Aorta (tissue), 5 donors: ENCODE results near the gene GMDS. TPM values are rescaled to one million over a fixed set of nuclear protein-coding genes. Genes with fewer than 3 reads are reported as not detected.
A peak's percentile ranks its signal among the peaks of the same experiment; 100 is the strongest.

Experiments used
- ATAC-seq: fragments of 200-7000 bp; cut with Tn5 transposase; one replicate; pipeline ENCODE4 v1.9.1; 2022; ENCODE audit warnings: moderate library complexity; ENCODE audit not compliant: low FRiP score
- DNase-seq, 2 donors: peaks; one replicate each; pipeline ENCODE4 v3.0.0-alpha.2; 2020
- H3K27ac ChIP-seq, 2 donors: one replicate each; pipeline ENCODE4 v1.5.1; 2013; ENCODE audit warnings: low read length in 2 of 2, mild to moderate bottlenecking in 2 of 2, moderate library complexity in 2 of 2, control low read depth in 1 of 2, inconsistent platforms in 1 of 2, low read depth in 1 of 2
- H3K27me3 ChIP-seq, 2 donors: one replicate each; pipeline ENCODE4 v1.6.1; 2013; ENCODE audit warnings: control low read depth in 1 of 2, low read length in 1 of 2, mild to moderate bottlenecking in 1 of 2, moderate library complexity in 1 of 2; ENCODE audit not compliant: insufficient read depth in 2 of 2, control insufficient read depth in 1 of 2
- H3K36me3 ChIP-seq, 2 donors: one replicate each; pipeline ENCODE4 v1.6.1; 2013; ENCODE audit warnings: control low read depth in 1 of 2, low read length in 1 of 2, mild to moderate bottlenecking in 1 of 2; ENCODE audit not compliant: insufficient read depth in 2 of 2, control insufficient read depth in 1 of 2
- H3K4me1 ChIP-seq, 2 donors: one replicate each; pipeline ENCODE4 v1.6.1; 2013; ENCODE audit warnings: low read length in 2 of 2, control low read depth in 1 of 2, mild to moderate bottlenecking in 1 of 2, moderate library complexity in 1 of 2; ENCODE audit not compliant: insufficient read depth in 2 of 2, control insufficient read depth in 1 of 2
- H3K4me3 ChIP-seq, 2 donors: one replicate each; pipeline ENCODE4 v1.5.1; 2013; ENCODE audit warnings: low read length in 2 of 2, control low read depth in 1 of 2, mild to moderate bottlenecking in 1 of 2
- H3K9me3 ChIP-seq: one replicate; pipeline ENCODE4 v1.6.1; 2013; ENCODE audit warnings: mild to moderate bottlenecking, low read length; ENCODE audit not compliant: control insufficient read depth
- WGBS, 2 donors: extraction: QIAGEN DNeasy Blood & Tissue Kit; methylation state at CpG; one replicate each; pipeline ENCODE4 v1.1.7; 2013; 5-methylcytosine and 5-hydroxymethylcytosine counted together
- intact Hi-C, 2 donors: fragments of 100-400 bp; cut with DNase I; formaldehyde crosslinking; loops; one replicate each; pipeline versions ENCODE4 v1.14.2 to v1.15.0; 2022
- polyA plus RNA-seq, 2 donors: library from polyadenylated mRNA; stranded (reverse); fragments of 200-250 nt; gene quantifications; one replicate each; pipeline ENCODE4 v1.2.3, GENCODE V29; 2013
- total RNA-seq, 2 donors: library from RNA; stranded (reverse); fragmentation: NEBNext Ultra II Directional; extraction: Animal tissue kit (Norgen Biotek cat#: 25700); gene quantifications; one replicate each; pipeline ENCODE4 v1.2.1, GENCODE V29; 2021
- donor health status: healthy with polysubstance abuse.
- donor health status: Bipolar disorder and iron deficiency.
- donor health status: DM: no; HTN: no; CAD: no.
- donor health status: DM: no; HTN: no; CAD: no.
- donor health status: DM: yes; HTN: yes; CAD: no.

The GMDS gene
- total and polyA plus RNA-seq, 4 donors = 66.1 to 138 (median 84.9) TPM

- no peak for DNase-seq
- WGBS, 2 donors = 96% methylated on average over 3 of the region's 3 CpGs
- no peaks in the 10 kb centered on the region for H3K27me3 ChIP-seq
- H3K9me3 ChIP-seq = no peaks in the 10 kb centered on the region
- no peak overlapping the region for H3K4me3 ChIP-seq
- H3K36me3 ChIP-seq = no peaks in the 10 kb centered on the region
- no peak overlapping the region for H3K27ac ChIP-seq
- intact Hi-C loops = no loop called here
- peaks cover 4 to 5% of the 10 kb centered on the region in 2 donors for H3K4me1 ChIP-seq
- ATAC-seq = no peak
Observed at GRCh38 chr6:1836690-1837089, 408.7 kb downstream of the GMDS start.

GRCh38 chr6:1834646-1835516 is 410.5 kb downstream of the GMDS start:
- no peaks in the 10 kb centered on the region for H3K36me3 ChIP-seq
- no peak overlapping the region for H3K27ac ChIP-seq
- WGBS, 2 donors = 95 to 97% methylated on average over 10 of the region's 10 CpGs
- no peaks in the 10 kb centered on the region for H3K27me3 ChIP-seq
- ATAC-seq (no peak), DNase-seq (no peak)
- peaks cover 4 to 5% of the 10 kb centered on the region in 2 donors for H3K4me1 ChIP-seq
- H3K9me3 ChIP-seq = no peaks in the 10 kb centered on the region
- no peak overlapping the region for H3K4me3 ChIP-seq
- intact Hi-C loops = no loop called here

- no peak overlapping the region for H3K4me3 ChIP-seq
- H3K9me3 ChIP-seq = no peaks in the 10 kb centered on the region
- DNase-seq = no peak
- H3K36me3 ChIP-seq = no peaks in the 10 kb centered on the region
- 97 to 100% methylated on average over 2 of the region's 2 CpGs for WGBS, 2 donors
- no peak for ATAC-seq
- H3K27ac ChIP-seq = no peak overlapping the region
- H3K27me3 ChIP-seq = no peaks in the 10 kb centered on the region
- intact Hi-C loops = no loop called here
- H3K4me1 ChIP-seq = peaks cover 4 to 5% of the 10 kb centered on the region in 2 donors
Observed at GRCh38 chr6:1834207-1834606, 411.2 kb downstream of the GMDS start.

- intact Hi-C loops = no loop called here
- peak; percentile 64 to 86 for DNase-seq
- peak overlapping the region in 1 of 2 donors; percentile 81 for H3K27ac ChIP-seq
- peaks cover 4 to 5% of the 10 kb centered on the region in 2 donors for H3K4me1 ChIP-seq
- no peaks in the 10 kb centered on the region for H3K27me3 ChIP-seq
- no peaks in the 10 kb centered on the region for H3K9me3 ChIP-seq
- H3K4me3 ChIP-seq = peak overlapping the region in 1 of 2 donors; percentile 57
- 13 to 14% methylated on average over 16 of the region's 16 CpGs for WGBS, 2 donors
- ATAC-seq = peak; percentile 82
- H3K36me3 ChIP-seq = no peaks in the 10 kb centered on the region
Observed at GRCh38 chr6:1832844-1833787, 412.3 kb downstream of the GMDS start.

- DNase-seq = no peak
- Histone ChIP-seq H3K27ac (peak overlapping the region in 1 of 2 donors; percentile 81), H3K36me3 (peaks cover 0 to 3% of the 10 kb centered on the region in 2 donors), H3K4me3 (peak overlapping the region in 1 of 2 donors; percentile 57), H3K4me1 (peaks cover 0 to 5% of the 10 kb centered on the region in 2 donors), H3K9me3 (no peaks in the 10 kb centered on the region), H3K27me3 (no peaks in the 10 kb centered on the region)
- WGBS, 2 donors = 20 to 24% methylated on average over 3 of the region's 3 CpGs
- ATAC-seq = peak; percentile 10
- intact Hi-C loops = no loop called here
Observed at GRCh38 chr6:1832358-1832757, 413.0 kb downstream of the GMDS start.

- intact Hi-C loops = no loop called here
- H3K27ac ChIP-seq = no peak overlapping the region
- 45 to 98% methylated on average over 1 of the region's 1 CpG for WGBS, 2 donors
- H3K4me3 ChIP-seq = no peak overlapping the region
- peaks cover 0 to 5% of the 10 kb centered on the region in 2 donors for H3K4me1 ChIP-seq
- H3K9me3 ChIP-seq = no peaks in the 10 kb centered on the region
- DNase-seq (no peak), ATAC-seq (no peak)
- no peaks in the 10 kb centered on the region for H3K27me3 ChIP-seq
- peaks cover 0 to 3% of the 10 kb centered on the region in 2 donors for H3K36me3 ChIP-seq
Observed at GRCh38 chr6:1827984-1828793, 417.2 kb downstream of the GMDS start.

- no peak overlapping the region for H3K27ac ChIP-seq
- no peaks in the 10 kb centered on the region for H3K27me3 ChIP-seq
- no peaks in the 10 kb centered on the region for H3K9me3 ChIP-seq
- WGBS, 2 donors = 98 to 100% methylated on average over 5 of the region's 5 CpGs
- H3K4me1 ChIP-seq = no peaks in the 10 kb centered on the region
- ATAC-seq (no peak), DNase-seq (no peak)
- no peak overlapping the region for H3K4me3 ChIP-seq
- H3K36me3 ChIP-seq = peaks cover 0 to 3% of the 10 kb centered on the region in 2 donors
- intact Hi-C loops = no loop called here
Observed at GRCh38 chr6:1825926-1826325, 419.5 kb downstream of the GMDS start.

GRCh38 chr6:1825277-1825676 is 420.1 kb downstream of the GMDS start:
- no peak overlapping the region for H3K27ac ChIP-seq
- H3K36me3 ChIP-seq = peaks cover 0 to 3% of the 10 kb centered on the region in 2 donors
- intact Hi-C loops = no loop called here
- no peaks in the 10 kb centered on the region for H3K4me1 ChIP-seq
- DNase-seq = no peak
- H3K9me3 ChIP-seq = no peaks in the 10 kb centered on the region
- no peaks in the 10 kb centered on the region for H3K27me3 ChIP-seq
- 92% methylated on average over 1 of the region's 1 CpG for WGBS, 2 donors
- no peak overlapping the region for H3K4me3 ChIP-seq
- ATAC-seq = no peak
